Left hindlimb (tissue), 1 donor: ENCODE data around the gene ZNF69.
"Not testable (repeated sequence)": the region's sequence is repeated elsewhere in the genome, so short reads cannot be mapped to it uniquely, and the experiment has no call there.

Experiments
- DNase-seq: peaks from one replicate; pipeline ENCODE4 v3.0.0-alpha.2; 2018

Gene ZNF69

DNA sequence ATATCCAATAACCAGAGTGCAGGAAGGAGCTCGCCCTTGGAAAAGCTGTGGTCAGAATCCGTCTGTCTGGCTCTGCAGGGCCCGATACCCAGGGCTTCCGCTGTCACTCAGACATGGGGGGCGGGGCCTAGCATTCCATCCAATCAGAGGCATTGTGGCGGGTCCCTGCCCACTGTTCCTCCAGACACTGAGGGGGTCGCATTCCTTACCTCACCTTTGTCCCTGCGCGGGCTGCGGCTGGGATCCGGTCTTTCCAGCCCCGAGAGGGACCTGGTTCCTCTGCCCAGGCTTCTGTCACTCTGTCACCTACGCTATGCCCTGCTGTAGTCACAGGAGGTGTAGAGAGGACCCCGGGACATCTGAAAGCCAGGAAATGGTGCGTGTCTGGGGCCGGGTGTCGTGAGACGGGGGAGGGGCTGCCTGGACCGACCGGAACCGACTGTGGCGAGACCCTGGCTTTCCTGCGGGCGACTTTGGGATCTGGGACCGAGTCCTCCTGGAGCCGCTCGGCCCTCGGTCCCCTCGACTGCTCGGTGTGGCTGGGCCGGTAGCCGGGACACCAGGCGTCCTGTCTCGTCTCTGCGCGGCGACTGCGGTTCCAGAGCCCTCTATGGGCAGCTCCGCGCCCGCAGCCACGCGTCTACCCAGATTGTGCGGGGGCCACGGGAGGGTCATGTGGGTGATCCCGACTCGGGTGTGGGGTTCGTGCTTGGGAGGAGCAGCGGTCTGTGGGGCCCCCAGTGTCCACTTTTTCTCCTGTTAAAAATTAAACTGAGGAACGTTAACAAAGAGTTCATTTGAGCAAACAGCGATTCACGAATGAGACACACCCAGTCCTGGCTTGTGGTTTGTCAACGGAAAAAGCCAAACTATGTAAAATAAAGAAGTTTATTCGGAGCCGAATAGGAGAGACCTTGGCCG is at the start of gene ZNF69:
Gene ZNF69, plus strand, starts transcription at position 172 of the 921 bp plus-strand sequence. Its CDS starts 142 bp downstream, at position 314.
- DNase-seq, result peak; percentile 89

DNA sequence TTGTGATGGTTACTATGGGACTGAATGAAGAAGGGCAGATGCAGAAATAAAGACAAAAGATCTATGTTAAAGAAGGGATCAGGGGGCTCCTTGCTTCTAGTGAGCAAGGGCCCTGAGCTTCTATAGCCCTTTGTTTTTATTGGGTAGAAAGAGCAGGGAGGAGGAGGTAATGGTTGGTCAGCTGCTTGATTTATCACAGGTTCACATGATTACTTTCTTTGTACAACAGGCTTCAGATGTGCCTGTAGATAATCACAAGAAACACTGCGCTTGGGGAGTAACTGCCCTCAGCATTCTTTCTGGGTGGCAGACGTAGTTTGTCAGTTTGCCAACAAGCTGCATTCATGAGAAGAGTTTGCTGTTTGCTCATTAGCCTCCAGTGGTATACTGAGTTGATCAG is 43.9 kb upstream of the ZNF69 start:
- DNase-seq, result no peak

DNA sequence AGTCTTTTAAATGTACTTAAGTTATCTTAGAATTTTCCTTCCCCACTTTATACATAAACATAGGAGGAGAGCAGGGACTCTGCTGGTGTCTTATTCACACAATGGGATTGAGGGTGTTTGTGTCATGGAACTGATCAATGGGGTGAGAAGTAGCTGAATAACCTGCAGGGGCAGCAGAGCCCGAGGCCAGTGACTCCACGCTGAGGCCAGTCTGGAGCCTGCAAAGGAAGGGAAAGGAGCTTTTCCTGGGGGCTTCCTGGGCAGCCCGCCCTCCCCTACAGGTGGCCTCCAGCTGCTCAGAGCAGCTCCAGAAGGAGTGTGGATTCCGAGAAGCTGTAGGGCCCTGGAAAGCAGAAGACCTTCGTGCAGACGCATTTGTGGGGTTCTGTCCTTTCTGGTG is 40.0 kb upstream of the ZNF69 start:
- not testable (repeated sequence) for DNase-seq

DNA sequence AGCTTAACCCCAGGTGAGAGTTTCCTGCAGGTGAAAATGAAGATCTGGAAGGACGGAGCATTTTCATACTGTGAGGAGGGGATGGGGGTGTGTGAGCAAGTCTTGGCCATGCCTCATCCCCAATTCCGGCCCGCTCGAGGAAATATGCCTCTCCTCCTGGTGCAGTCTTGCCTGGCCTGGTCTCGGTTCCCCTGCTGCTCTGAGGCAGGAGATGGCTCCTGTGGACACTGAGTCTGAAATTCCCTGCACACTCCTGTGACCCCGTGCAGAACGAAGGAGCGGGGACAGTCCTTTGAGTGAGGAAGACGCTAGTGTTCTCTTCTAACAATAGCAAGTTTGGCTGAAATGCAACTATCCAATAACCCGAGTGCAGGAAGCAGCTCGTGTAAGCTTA is 39.4 kb upstream of the ZNF69 start:
- DNase-seq, result no peak

DNA sequence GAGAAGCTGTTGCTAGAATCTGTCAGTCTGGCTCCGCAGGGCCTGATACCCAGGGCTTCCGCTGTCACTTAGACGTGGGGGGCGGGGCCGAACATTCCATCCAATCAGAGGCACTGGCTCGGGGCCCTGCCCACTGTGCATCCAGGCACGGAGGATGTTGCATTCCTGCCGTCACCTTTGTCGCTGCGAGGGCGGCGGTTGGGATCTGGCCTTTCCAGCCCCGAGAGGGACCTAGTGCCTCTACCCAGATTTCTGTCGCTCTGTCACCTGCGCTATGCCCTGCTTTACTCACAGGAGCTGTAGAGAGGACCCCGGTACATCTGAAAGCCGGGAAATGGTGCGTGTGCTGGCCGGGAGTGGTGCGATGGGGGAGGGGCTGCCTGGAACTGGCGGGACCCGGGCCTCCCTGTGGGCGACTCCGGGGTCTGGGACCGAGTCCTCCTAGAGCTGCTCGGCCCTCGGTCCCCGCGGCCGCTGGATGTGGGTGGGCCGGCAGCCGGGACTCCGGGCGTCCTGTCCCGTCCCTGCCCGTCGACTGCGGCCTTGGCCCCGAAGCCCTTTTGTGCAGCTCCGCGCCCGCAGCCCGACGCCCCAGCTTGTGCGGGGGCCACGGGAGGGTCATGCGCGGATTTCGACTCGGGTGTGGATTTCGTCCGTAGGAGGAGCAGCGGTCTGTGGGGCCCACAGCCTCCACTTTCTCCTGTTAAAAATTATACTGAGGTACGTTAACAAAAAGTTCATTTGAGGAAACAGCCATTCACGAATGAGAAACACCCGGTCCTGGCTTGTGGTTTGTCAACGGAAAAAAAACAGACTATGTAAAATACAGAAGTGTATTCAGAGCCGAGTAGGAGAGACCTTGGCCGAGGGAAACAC is 38.8 kb upstream of the ZNF69 start, which contains the start of gene ZNF439:
Gene ZNF439, plus strand, starts transcription at position 133 of the 876 bp plus-strand sequence. Its CDS starts 142 bp downstream, at position 275.
- DNase-seq, result peak; percentile 89

DNA sequence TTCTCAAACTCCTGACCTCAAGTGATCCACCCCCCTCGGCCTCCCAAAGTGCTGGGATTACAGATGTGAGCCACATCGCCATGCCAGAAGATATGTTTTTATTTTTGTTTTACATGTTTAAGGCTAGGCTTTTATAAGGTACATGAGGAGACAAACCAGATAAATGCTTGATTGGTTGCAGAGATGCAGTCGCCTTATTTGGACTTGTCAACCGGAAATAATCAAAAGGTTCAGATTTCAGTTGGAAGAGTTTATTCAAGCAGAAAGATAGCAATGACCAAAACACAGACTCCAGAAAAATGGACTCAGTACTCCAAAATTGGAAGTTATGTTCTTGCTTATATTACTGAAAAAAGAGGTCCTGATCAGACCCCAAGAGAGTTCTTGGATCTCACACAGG is 37.3 kb upstream of the ZNF69 start:
- not testable (repeated sequence) for DNase-seq

DNA sequence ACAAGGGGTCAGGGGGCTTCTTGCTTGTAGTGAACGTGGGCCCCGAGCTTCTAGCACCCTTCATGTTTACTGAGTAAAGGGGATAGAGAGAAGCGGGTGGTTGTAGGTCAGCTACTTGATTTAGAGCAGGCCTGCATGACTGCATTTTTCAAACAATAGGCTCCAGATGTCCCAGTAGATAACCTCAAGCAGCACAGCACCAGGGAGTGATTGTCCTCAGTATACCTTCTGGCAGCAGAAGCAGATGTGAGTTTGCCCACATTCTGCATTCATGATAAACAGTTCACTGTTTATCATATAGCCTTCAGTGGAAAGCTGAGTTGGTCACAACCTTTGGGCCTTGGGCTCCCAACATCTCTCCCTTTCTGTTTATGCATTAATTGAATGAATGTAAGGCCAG is 34.2 kb upstream of the ZNF69 start:
- no peak for DNase-seq

DNA sequence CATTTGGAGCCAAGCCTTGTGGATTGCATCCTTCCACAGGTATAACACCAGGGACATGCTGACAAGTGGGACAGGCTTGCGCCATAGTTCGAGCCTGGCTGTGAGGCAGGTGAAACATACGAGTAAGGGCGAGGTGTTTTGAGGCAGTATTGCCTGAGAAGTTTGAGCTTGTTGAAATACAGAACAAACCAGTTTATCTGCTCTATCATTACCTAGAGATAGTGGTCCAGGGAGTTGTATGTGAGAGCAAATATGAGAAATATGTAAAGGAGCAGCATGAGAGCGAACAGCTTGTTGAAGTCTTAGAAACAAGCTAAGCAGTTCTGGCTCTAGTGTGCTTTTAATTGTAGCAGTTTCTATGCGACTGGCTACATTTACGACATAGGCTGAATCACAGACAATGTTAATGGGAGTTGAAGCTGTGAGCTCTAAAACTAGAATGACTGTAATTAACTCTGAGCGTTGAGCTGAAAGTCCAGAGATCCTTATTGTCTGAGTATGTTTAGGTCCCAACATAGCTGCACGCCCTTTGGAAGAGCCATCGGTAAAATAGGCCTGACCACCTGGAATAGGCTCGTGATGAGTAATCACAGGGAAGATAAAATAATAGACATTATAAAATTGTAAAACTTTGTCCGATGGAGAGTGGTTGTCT is 30.9 kb upstream of the ZNF69 start:
- DNase-seq, result no peak

DNA sequence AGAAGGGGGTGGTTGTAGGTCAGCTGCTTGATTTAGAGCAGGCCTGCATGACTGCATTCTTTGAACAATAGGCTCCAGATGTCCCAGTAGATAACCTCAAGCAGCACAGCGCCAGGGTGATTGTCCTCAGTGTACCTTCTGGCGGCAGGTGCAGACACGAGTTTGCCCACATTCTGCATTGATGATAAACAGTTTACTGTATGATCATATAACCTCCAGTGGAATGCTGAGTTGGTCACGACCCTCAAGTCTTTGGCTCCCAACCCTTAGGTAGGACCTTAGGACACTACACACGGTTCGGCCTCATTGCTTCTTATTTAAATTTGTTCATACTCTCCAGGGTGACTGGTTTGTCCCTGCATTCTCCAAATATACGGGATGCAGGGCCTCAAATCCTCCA is 26.9 kb upstream of the ZNF69 start:
- DNase-seq, result no peak

DNA sequence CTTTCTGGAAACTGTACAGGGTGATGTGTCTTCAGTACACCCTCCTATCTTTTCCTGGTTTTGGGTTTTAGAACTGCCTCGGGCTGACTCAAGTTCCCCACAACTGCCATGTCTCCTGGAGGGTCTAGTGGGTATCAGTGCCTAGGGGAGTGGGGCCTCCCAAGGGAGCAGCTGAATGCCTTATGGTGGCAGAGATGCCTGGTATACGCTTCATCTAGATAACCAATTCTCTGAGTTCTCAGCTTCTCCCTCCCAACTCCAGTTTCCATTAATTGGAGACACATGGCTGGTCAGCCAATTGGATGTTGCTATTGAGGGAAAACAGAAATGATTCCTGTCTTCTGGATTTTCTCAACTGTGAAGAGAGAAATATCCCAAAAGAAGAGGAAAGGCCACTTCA is 26.3 kb upstream of the ZNF69 start:
- no peak for DNase-seq

DNA sequence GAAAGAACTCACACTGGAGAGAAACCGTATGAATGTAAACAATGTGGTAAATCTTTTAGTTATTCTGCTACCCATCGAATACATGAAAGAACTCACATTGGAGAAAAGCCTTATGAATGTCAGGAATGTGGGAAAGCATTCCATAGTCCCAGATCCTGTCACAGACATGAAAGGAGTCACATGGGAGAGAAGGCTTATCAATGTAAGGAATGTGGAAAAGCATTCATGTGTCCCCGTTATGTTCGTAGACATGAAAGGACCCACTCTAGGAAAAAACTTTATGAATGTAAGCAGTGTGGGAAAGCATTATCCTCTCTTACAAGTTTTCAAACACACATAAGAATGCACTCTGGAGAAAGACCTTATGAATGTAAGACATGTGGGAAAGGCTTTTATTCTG is 19.8 kb upstream of the ZNF69 start:
- not testable (repeated sequence) for DNase-seq

DNA sequence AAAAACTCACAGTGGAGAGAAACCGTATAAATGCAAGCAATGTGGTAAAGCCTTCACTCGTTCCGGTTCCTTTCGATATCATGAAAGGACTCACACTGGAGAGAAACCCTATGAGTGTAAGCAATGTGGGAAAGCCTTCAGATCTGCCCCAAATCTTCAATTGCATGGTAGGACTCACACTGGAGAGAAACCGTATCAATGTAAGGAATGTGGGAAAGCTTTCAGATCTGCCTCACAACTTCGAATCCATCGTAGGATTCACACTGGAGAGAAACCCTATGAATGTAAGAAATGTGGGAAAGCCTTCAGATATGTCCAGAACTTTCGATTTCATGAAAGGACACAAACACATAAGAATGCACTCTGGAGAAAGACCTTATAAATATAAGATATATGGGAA is 19.4 kb upstream of the ZNF69 start:
- no peak for DNase-seq

DNA sequence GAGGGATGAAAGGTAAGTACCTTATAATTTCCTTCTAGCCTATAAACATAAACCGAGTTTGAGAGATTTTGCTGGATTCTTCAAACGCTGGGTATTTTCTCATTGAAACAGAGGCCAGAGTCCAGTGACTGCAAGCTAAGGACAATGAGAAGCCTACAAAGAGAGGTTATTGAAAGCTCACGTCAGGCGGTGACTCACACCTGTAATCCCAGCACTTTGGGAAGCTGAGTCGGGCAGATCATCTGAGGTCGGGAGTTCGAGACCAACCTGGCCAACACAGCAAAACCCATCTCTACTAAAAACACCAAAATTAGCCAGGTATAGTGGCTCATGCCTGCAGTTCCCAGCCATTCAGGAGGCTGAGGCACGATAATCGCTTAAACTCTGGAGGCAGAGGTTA is 15.0 kb upstream of the ZNF69 start:
- DNase-seq, result no peak

DNA sequence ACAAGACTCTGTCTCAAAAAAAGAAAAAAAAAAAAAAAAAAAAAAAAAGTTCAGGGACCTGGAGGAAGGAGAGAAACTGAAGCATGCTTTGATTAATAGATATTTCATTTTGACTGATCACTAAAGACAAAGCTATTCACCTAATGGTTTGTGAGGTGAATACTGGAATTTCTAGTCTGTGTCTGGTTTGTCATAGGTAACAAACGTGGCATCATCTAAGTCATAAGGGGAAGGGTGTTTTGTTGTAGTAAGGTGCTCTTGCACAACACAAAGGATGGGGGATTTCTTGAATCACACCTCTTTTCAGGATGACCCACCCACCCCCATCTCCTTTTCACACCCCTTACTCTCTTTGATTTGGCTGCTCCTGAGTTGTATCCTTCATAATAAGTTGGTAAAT is 13.8 kb upstream of the ZNF69 start:
- DNase-seq, result no peak

DNA sequence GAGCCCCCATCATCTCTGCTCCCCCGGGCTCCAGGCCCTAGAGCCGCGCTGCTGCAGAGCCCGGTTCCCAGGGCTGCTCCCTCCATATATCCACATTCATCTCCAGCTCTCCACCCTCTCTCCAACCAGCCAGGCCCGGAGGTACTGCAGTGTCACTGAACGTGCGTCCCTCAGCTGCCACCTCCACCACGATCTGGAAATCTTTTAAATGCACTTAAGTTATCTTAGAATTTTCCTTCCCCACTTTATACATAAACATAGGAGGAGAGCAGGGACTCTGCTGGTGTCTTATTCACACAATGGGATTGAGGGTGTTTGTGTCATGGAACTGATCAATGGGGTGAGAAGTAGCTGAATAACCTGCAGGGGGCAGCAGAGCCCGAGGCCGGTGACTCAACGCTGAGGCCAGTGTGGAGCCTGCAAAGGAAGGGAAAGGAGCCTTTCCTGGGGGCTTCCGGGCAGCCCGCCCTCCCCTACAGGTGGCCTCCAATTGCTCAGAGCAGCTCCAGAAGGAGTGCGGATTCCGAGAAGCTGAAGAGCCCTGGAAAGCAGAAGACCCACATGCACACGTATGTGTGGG is 7.8 kb upstream of the ZNF69 start:
- DNase-seq, result not testable (repeated sequence)

DNA sequence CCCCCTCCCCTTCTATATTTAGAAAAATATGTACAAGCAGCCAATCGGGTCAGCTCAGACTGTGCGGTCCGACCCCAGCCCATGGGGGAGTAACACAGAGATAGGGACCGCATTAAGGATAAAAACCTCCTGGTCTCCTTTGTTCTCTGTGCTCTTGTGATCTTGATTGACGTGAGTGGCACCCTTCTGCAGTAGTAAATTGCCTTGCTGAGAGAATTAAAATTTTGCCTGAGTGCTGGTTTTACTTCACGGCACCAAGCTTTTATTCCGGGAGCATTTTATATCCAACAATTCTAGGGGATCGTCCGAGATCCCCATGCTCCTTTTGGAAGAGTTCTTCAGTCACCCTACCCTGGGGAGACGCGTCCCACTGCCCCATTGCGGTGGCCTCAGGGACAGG is 7.0 kb upstream of the ZNF69 start:
- no peak for DNase-seq

DNA sequence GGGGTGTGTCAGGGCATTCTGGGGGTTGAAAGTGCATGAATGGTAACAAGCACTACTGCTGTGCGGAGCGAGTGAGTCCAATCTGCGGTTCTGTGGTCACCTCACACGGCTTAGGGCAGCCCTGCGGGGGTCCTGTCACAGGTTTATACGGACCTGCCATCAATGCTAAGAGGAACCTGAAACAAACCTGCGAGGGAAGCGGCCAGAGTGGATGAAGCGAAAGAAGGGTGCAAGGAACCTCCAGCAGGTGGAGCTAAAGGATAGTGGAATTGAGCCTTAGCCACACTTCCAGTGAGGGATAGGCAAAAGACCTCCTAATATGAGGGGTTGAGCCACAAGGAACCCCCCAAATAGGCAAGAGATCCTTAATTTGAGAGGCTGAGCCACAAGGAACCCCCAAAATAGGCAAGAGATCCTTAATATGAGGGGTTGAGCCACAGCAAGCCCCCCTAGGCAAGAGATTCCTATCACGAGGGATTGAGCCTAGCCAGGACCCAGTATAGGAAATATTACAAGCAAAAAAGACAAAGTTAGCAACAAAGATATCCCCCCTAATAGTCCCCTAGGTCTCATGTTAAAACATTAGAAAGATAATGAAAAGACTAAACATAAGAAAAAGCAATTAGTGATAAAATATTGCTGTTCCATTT is 6.3 kb upstream of the ZNF69 start:
- DNase-seq, result peak; percentile 42

DNA sequence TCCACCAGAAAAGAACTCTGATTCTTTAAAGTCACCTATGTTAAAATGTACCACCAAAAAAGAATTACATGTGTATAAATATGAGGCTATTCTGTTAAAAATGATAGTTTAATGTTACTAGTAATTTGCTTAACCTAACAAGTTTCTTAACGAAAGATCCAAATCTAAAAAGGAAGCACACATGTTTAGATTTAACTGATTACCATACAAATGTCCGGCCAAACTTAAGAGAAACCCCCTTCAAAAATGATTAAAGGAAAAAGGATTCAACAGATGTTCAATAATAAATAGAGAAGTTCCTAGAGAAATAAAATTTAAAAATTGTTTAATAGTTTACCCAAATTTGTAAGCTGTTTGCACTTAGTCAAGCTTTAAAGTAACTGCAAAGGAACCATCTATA is 5.0 kb upstream of the ZNF69 start:
- no peak for DNase-seq

DNA sequence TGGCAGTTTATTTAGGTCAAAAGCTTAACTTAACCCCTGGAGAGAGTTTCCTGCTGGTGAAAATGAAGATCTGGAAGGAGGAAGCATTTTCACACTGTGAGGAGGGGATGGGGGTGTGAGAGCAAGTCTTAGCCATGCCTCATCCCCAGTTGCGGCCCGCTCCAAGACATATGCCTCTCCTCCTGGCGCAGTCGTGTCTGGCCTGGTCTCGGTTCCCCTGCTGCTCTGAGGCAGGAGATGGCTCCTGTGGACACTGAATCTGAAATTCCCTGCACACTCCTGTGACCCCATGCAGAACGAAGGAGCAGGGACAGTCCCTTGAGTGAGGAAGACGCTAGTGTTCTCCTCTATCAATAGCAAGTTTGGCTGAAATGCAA is 360 bp upstream of the ZNF69 start:
- peak; percentile 30 for DNase-seq

DNA sequence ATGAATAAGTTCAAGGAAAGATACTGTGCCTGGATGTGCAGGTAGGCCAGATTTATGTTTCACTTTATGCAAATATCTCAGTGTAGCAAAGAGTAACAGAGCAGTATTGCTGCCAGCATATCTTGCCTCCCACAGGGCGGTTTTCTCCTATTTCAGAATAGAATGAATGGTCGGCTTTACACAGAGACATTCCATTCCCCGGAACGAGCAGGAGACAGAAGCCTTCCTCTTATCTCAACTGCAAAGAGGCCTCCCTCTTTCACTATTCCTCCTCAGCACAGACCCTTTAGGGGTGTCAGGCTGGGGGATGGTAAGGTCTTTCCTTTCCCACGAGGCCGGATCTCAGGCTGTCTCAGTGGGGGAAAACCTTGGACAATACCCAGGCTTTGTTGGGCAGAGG is 2.3 kb downstream of the ZNF69 start:
- DNase-seq, result not testable (repeated sequence)

DNA sequence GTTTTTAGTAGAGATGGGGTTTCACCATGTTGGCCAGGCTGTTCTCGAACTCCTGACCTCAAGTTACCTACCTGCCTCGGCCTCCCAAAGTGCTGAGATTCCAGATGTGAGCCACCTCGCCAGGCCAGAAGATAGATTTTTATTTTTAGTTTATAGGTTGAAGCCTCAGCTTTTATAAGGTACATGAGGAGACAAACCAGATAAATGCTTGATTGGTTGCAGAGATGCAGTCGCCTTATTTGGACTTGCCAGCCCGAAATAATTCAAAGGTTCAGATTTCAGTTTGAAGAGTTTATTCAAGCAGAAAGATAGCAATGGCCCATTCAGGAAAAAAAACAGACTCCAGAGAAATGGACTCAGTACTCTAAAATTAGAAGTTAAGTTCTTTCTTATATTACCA is 3.1 kb downstream of the ZNF69 start:
- DNase-seq, result no peak

DNA sequence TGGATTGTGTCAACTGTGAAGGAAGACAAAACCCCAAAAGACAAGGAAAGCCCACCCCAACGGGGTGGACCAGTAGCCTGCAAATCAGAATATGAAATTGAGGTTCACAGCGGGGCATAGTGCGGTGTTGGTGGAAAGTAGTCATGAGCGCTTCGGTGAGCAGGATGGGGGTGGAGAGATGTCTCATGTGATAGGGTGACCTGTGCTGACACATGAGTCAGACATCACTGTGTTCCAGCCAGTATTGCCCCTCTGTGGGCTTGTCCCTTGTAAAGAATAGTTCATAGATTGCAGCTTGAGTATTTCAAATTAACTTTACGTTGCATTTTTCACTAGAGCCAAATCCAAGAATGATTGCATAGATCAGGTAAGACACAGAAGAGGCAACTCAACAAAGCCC is 7.3 kb downstream of the ZNF69 start:
- DNase-seq, result no peak
